Retina (tissue), 1 donor: ENCODE results near the gene ADISSP.
A peak's percentile ranks its signal among the peaks of the same experiment; 100 is the strongest.

ENCODE experiments used
- DNase-seq: peaks from one replicate; pipeline ENCODE4 v3.0.0-alpha.2; 2016

The ADISSP gene

GRCh38 chr20:3710703-3711483, 56.7 kb downstream of the ADISSP start:
- peak; percentile 84 for DNase-seq

- DNase-seq = no peak
Measured at GRCh38 chr20:3710011-3710466, 57.5 kb downstream of the ADISSP start.

- DNase-seq = no peak
Measured at GRCh38 chr20:3707508-3707899, 60.0 kb downstream of the ADISSP start.

- no peak for DNase-seq
Measured at GRCh38 chr20:3706774-3707507, 60.6 kb downstream of the ADISSP start.

GRCh38 chr20:3705970-3706739, 61.4 kb downstream of the ADISSP start:
- DNase-seq = no peak

GRCh38 chr20:3705491-3705969, 62.0 kb downstream of the ADISSP start:
- DNase-seq = no peak

GRCh38 chr20:3704087-3704486, 63.5 kb downstream of the ADISSP start:
- no peak for DNase-seq
